NCI-H526 (cell line): ENCODE data around the gene ELN.
"Not testable (repeated sequence)": the region's sequence is repeated elsewhere in the genome, so short reads cannot be mapped to it uniquely, and the experiment has no call there.

Source experiments
- DNase-seq, 2 experiments: peaks; one replicate each; lab custom pipeline; 2025; lab: John Stamatoyannopoulos, UW

ELN gene

DNA sequence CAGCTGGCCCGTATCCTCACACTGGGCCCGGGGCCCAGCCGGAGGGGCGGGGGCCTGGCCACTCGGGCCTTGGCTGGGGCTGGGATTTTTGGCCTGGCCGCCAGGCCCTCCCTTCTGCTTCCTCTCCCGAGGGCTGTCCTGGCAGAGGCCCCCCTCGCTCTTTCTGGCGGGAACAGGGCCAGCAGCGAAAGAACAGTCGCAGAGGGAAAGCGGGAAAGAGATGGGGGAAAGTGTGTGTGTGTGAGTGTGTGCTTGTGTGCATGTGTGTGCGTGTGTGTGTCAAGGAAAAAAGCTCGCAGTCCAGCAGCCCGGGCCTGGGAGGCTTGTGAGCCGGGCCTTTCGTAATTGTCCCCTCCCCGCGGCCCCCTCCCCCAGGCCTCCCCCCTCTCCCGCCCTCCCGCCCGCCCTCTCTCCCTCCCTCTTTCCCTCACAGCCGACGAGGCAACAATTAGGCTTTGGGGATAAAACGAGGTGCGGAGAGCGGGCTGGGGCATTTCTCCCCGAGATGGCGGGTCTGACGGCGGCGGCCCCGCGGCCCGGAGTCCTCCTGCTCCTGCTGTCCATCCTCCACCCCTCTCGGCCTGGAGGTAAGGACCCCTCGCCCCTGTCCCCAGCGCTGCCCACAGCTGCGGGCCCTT is at the start of gene ELN:
ELN (plus strand) TSS at position 491 of the 638 bp plus-strand sequence; CDS start at position 506, 15 bp downstream.
- DNase-seq, result no peak

DNA sequence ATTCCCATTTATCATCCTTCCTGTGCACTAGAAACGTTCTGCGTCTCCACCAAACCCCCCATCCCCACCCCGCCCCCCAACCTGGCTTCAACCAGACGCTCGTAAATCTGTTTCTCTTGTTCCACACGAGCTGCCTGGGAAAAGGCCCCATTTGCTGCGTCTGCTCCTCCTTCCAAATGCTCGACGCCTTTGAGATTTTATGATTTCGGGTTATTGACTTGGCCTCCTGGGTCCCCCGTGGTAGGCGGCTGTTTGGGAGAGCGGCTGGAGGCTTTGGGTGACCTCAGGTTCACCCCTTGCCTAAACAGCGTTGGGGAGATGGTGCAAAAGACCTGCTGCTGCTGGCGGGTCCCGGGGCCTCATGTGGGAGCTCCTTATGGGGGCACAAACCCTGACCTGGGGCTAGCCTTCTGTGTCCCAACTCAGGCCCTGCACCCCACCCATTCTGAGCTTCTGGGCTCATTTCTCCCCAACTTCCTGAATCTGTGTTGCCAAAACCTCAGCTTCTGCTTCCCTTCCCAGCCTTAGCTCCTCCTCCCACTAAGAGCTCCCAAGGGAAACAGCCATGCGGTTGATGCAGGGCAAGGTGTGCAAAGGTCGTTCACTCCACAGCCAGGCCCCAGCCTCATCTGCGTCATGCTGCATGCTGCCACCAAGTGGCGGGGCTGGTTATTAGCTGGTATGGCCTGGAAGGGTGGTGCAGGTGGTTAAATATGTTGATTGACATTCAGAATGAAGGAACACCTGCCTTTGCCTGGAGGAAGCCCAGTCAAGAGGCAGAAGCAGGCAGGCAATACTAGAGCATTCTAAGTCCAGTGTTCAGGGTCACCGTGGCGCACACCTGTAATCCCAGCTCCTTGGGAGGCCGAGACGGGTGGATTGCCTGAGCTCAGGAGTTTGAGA is 49.1 kb upstream of the ELN start:
- peak; percentile 92 to 95 for DNase-seq

DNA sequence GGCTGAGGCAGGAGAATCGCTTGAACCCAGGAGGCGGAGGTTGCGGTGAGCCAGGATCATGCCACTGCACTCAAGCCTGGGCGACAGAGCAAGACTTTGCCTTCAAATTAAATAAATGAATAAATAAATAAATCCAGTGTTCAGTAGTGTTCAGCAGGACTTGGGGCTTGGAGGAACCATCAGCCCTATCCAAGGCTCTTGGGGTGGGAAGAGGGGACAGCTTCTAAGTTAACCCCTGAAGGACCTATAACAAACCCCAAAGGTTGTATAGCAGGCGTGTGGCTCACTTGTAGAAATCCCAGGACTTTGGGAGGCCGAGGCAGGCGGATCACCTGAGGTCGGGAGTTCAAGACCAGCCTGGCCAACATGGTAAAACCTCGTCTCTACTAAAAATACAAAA is 48.3 kb upstream of the ELN start:
- DNase-seq, result not testable (repeated sequence)

DNA sequence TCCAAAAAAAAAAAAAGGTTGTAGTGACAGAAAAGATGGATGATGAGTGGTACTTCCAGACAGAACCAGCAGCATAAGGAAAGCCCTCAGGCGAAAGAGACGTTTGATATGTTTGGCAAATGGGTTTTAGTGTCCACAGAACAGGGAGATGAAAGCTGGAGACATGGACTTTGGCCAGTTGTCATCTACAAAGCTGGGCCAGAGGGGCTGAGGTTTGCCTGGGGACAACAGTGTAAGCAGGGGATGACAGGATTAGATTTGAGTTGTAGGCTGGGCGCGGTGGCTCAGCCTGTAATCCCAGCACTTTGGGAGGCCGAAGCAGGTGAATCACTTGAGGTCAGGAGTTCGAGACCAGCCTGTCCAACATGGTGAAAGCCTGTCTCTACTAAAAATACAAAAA is 47.8 kb upstream of the ELN start:
- no peak for DNase-seq

DNA sequence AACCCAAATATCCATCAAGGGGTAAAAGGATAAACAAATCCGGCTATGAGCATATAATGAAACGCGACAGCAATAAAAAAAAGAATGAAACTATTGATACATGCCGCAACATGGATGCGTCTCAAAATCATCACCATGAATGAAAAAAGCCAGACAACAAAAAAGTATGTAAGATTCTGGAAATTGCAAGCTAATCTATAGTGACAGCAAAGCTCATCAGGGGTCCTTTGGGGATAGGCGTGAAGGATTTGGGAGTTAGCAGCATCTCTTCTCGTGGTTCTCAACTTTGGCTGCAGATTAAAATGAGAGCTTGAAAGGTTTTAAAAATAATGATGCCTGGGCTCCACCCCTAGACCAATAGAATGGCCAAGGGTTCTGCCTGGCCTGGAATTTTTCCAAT is 46.0 kb upstream of the ELN start:
- DNase-seq, result no peak

DNA sequence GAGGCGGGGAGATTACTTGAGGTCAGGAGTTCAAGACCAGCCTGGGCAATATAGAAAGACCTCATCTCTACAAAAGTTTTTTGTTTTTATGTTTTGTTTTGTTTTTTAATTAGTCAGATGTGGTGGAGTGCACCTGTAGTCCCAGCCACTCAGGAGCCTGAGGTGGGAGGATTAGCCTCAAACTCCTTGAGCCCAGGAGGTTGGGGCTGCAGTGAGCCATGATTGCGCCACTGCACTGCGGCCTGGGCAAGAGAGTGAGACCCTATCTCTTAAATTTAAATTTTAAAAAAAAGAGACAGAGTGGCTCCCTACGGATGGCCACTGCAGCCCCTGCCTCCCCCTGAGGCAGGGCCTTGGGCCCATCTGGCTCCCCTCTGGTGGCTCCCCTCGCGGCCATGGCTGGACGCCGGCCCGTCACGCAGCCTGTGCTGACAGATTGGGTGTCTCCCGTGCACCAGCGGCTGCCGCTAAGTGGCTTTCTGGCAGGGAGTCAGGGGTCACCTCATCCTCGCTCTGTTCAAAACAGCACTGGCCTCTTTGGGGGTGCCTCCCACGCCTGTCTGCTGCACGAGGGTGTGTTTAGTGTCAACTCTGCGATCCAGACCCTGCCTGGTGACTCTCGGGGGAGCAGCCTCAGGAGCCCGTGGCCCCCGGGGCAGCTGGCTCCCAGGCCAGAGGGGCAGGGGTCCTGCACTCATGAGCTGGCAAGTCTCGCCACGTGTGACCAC is 44.4 kb upstream of the ELN start:
- DNase-seq, result no peak

DNA sequence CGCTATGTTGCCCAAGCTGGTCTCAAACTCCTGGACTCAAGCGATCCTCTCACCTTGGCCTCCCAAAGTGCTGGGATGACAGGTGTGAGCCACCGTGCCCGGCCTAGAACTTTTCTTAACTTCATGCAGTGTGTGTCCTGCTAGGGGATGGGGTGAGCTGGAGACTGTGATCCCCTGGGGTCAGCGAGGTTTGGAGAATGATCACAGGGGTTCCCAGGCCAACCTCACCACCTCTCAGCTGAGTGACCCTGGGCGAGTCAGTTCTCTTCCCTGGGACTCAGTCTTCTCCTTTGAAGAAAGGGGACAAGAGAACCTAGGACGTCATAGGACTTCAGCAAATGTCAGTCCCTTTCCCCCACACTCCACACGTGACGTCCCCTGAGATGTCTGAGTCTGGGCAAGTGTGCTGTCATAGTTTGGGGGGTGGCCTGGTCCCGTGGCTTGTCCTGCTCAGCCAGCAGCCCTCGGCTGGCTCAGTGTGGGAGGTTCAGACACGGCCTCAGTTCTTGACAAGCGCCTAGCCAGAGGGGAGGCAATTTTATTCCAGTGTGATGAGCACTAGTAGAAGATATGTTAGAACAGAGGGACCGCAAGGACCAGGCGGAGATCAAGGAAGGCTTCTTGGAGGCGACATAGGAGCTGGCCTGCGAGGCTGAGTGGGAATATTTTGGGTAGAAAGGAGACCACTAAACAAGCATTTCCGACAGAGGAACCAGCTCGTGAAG is 43.3 kb upstream of the ELN start:
- no peak for DNase-seq

DNA sequence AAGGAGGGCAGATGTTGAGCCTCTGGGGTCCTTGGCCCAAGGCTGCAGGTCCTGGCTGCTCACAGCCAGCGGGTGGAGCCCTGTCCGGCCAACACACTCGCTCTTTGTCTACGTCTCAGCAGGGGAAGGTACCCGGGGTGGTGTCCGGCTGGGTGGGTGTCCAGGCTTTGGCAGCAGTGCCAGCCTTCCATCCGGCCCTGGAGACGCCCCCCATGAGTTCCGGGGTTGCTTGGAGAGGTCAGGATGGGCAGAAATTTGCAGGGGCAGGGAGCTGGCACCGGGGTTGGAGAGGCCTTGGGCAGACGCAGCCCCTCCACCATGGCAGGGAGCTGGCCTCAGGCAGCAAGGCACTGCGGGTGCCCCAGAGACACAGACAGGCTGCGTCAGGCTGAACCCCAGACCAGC is 42.2 kb upstream of the ELN start:
- no peak for DNase-seq

DNA sequence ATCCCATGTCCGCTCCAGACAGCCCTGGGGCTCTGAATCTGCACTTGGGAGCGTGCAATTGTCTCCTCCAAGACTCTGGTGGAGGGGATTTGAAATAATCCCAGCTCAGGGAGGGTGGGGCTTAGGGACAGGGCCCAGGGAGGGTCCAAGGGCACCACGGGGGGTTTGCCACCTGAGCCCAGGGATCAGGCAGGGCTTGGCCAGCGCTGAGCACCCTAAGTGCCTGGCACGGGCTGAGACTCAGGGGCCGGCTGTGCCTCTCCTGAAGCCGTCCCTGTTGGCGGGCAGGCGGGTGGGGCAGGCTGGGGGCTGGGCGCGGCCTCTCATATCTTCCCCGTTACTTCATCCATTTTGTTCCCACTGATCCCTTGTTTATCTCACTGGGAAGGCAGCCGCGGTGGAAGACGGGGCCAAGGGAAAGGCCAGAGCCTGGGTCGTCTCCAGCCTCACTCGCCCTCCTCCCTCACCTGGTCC is 41.8 kb upstream of the ELN start:
- no peak for DNase-seq

DNA sequence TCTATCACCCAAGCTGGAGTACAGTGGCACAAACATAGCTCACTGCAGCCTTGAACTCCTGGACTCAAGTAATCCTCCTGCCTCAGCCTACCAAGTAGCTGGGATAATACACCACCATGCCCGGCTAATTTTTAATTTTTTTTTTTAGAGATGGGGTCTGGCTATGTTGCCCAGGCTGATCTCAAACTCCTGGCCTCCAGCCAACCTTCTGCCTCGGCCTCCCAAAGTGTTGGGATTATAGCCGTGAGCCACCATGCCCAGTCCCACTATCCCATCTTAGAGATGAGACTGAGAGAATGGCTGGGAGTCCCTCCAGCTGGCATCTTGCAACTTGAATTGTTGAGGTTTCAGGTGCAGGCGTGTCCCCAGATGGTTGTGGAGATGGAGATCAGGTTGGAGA is 40.7 kb upstream of the ELN start:
- DNase-seq, result no peak

DNA sequence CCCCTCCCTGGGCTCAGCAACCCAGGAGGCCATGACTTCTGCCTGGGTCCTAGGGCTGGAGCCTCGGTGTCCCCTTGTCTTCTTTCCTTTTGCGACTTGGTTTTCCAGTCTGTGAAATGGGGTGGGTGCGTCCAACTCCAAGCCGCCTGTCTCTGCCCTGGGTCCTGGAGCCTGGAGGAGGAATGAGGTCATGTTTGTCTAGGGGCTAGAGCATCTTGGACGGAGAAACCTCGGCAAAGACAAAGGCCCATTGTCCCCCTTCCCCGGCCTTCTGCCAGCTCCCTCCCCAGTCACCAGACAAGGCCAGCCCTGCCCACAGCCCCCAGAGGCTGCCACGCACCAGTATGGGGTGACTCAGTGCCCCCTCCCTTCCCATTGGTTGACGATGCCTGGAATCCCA is 39.8 kb upstream of the ELN start:
- no peak for DNase-seq

DNA sequence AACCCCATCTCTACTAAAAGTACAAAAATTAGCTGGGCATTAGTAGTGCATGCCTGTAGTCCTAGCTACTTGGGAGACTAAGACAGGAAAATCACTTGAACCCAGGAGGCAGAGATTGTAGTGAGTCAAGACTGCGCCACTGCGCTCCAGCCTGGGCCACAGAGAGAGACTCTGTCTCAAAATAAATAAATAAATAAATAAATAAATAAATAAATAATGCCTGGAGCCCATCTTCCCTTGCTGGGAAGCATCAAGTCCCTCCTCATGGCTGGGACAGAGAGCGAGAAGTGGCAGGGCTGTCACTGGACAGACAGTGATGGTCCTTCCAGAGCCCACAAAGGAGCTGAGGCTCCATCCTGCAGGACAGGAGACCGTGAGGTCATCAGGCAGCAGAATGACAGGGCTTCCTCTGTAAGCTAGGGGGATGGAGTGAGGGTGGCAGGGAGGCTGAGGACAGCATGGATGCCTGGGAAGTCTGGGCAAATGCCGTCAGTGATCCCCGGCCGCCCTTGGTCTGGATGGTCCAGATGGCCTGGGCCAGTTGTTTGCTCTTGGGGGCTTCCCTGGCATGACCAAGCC is 36.4 kb upstream of the ELN start:
- DNase-seq, result no peak

DNA sequence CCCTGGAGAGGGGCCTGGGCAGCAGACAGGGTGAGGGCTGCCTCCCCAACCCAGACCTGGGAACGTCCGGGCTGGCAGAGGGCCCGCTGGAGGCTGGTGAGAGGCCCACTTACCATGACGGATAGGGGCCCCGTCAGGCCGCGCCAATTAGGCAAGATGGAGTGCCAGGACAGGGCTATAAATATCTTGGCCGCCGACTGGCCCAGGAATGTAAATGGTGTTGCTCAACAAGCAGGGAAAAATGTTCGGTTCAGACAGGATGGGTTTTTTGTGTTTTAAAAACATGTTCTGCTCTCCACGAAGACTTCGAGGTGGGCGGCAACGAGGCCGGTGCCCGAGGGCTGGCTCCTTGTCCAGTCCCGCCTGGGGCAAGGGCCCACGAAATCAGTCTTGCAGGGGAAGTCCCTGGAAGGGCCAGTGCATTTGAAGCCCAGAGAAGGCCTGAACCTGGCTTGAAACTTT is 35.8 kb upstream of the ELN start:
- no peak for DNase-seq

DNA sequence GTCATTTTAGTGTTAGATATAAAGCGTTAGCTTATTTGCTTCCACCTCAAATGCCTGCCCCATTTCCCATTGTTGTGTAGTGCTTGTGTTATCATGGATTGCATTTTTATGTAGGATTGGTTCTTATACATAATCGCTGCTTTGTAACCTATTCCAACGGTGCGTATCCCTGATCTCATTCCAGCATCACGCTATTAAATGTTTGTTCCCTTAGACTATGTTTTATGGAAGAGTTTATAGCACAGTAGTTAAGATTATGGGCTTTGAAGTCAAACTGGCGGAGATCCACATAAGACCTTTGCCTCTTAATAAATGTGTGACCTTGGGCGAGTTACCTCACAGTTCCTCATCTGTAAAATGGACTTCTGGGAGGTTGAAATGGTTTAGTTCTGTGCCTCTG is 34.0 kb upstream of the ELN start:
- no peak for DNase-seq

DNA sequence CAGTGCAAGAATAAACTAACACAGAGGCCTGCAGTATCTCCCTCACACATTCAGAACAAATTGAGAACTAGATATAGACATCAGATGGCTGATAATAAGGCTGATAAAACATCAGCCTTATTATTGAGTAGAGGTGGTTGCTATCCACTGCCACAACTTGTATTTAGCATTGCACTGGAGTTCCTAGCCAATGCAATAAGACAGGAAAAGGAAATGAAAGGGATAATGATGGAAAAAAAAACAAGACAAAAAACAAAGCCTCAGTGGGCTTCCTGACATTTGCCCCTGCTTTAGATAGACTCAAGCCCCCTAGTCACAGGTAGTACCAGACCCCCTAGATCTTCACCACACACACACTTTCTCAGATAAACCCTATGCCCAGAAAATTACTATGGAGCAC is 33.2 kb upstream of the ELN start:
- DNase-seq, result no peak

DNA sequence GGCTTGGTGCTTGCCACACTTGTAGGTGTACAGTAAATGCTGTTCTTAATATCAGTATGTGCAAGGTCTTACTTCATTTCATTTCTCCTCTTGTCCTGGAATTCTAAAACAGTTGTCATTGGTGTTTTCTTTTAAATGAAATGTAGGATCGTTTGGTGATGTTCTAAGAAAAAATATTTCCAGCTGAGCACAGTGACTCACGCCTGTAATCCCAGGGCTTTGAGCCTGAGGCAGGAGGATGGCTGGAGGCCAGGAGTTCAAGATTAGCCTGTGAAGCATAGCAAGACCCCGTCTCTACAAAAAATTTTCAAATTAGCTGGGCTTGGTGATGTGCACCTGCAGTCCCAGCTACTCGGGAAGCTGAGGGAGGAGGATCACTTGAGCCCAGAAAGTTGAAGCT is 32.6 kb upstream of the ELN start:
- DNase-seq, result no peak

DNA sequence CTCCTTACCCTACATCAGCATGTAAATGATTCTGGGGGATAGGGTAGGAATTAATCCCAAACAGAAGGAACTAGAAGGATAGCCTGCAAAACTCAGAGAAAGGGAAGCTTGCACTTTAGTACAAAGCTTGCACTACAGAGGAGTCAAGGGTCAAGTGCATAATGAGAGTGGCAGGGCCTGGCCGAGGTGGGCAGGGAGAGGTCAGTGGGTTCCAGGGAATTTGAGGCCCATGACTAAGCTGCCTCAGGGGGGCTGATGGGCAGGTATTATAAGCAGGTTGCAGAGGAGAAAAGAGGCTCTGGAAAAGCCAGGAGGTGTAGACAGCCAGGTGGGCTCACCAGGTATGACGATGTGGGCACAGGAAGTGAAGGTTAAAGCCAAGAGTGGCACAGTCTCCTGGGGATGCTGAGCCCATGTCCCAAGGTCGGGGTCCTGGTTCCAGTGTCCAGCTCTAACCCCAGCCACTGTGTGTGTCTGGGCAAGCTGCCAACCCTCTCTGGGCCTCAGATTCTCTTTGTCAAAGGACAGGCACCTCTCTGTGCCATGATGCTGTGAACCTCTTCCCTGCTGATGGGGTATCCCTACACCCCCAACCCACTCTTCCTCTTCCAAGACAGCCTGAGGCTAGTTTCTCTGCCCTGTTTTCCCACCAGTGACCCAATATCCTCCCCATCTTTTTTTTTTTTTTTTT is 32.0 kb upstream of the ELN start:
- no peak for DNase-seq

DNA sequence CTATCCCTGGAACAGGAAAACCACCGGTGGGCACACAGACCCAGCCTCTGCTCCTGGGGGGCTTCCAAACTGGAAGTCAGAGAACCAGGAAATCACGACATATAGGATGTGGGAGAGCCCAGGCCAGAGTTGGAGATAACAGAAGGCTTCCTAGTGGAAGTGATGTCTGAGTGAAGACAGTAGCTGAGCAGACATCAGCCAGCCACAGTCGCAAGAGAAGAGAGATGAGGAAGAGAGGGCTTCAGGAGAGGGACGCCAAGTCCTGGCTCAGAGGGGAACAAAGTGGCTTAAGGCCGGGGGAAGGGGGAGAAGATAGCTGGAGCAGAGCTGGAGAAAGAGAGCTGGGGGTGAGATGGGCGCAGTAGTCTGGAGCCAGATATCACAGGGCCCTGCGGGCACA is 30.9 kb upstream of the ELN start:
- DNase-seq, result no peak

DNA sequence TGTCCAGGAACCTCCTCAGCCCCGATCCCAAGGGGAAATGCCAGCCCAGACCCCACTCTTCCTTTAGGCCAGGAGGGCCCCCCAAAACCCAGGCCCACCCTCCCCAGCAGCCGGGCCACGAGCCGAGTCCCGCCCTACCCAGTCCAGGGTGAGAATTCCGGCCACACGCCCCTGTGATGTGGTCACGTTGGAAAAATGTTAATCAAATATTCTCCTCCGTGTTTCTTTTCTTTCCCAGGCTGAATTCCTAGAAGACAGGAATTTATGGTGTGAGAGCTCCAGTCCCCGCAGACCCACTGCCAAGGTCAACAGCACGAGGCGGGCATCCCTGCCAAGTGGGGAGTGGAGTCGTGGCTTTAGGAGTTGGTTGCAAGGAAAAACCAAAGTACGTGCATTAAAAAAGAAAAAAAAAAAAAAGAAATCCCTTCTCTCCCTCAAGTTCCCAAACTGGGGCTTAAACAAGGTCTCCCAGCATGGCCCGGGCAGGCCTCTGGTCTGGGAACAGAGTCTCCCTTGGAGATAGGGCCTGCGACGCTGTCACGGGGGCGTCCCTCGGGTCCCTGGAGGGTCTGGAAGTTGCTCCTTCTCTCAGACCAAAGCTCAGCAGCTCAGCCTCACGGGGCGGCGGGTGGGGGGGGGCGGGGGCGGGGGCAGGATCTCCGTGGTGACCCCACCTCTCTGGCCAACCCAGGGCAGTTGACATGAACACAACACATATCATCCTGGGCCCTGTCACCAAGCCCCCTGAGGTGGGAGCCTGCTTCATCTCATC is 28.1 kb upstream of the ELN start:
- no peak for DNase-seq

DNA sequence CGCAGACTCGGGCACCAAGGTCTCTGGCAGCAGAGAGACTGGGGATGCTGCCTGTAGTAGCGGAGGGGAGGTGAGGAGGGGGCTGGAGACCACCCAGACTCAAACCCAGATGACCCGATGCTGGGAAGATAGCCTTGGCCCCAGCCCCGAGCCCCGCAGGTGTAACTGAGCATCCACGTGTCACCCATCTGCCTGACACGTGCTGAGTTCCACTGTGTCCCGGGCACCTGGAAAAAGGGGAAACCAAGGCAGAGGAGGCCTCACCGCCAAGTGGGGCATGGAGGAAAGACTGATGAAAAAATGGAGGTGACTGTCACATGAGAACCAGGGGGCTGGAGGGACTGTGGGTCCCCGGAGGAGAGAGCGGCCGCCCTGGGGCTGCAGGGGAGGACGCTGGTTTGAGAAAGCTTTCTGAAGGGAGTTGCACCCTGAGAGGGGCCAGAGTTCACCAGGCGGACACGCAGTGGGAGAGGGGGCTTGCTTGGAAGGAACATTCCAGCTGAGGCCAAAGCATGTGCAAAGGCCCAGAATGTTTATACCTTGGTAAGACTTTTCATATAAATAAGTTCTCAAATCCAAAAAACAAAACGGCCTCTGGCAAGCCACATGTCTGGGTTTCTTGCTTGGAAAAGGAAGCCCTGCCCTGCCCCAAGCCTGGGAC is 27.4 kb upstream of the ELN start:
- DNase-seq, result no peak
